ENCODE measurements around the gene SLC25A1.

The SLC25A1 gene

GRCh38 chr22:19215360-19215759 lies 36.8 kb upstream of the SLC25A1 start:
- H3K4me3 ChIP-seq (replicated peaks in 1 of 2; ENCODE audit: low read depth in 2 of 2, low read length in 2 of 2), result no peak overlapping the region
- no peak for DNase-seq (ENCODE audit: low read depth in 2 of 2)
- TF ChIP-seq CTCF (IDR thresholded peaks at IDR 0.05; ENCODE audit: low read depth, low read length), result no peak

GRCh38 chr22:19214078-19214473 lies 35.5 kb upstream of the SLC25A1 start:
- TF ChIP-seq CTCF (IDR thresholded peaks at IDR 0.05; ENCODE audit: low read depth, low read length), result no peak
- peak; percentile 5 to 44 for DNase-seq (ENCODE audit: low read depth in 2 of 2)
- H3K4me3 ChIP-seq (replicated peaks in 1 of 2; ENCODE audit: low read depth in 2 of 2, low read length in 2 of 2), result no peak overlapping the region

GRCh38 chr22:19213442-19214077 lies 35.0 kb upstream of the SLC25A1 start:
- no peak for DNase-seq (ENCODE audit: low read depth in 2 of 2)
- TF ChIP-seq CTCF (IDR thresholded peaks at IDR 0.05; ENCODE audit: low read depth, low read length), result no peak
- no peak overlapping the region for H3K4me3 ChIP-seq (replicated peaks in 1 of 2; ENCODE audit: low read depth in 2 of 2, low read length in 2 of 2)

GRCh38 chr22:19213001-19213400 lies 34.5 kb upstream of the SLC25A1 start:
- no peak for TF ChIP-seq CTCF (IDR thresholded peaks at IDR 0.05; ENCODE audit: low read depth, low read length)
- no peak for DNase-seq (ENCODE audit: low read depth in 2 of 2)
- H3K4me3 ChIP-seq (replicated peaks in 1 of 2; ENCODE audit: low read depth in 2 of 2, low read length in 2 of 2), result no peak overlapping the region

GRCh38 chr22:19212302-19212870 lies 33.9 kb upstream of the SLC25A1 start:
- H3K4me3 ChIP-seq (replicated peaks in 1 of 2; ENCODE audit: low read depth in 2 of 2, low read length in 2 of 2), result no peak overlapping the region
- DNase-seq (ENCODE audit: low read depth in 2 of 2), result no peak
- TF ChIP-seq CTCF (IDR thresholded peaks at IDR 0.05; ENCODE audit: low read depth, low read length), result no peak

GRCh38 chr22:19210188-19210587 lies 31.7 kb upstream of the SLC25A1 start:
- no peak overlapping the region for H3K4me3 ChIP-seq (replicated peaks in 1 of 2; ENCODE audit: low read depth in 2 of 2, low read length in 2 of 2)
- DNase-seq (ENCODE audit: low read depth in 2 of 2), result no peak
- no peak for TF ChIP-seq CTCF (IDR thresholded peaks at IDR 0.05; ENCODE audit: low read depth, low read length)
